GM18951 (cell line): ENCODE results near the gene SMAD6.

Source experiments
- POLR2A ChIP-seq: IDR thresholded peaks from 4 replicates; pipeline ENCODE4 v1.6.1; 2011; ENCODE audit warnings: mild to moderate bottlenecking; ENCODE audit not compliant: insufficient read length, insufficient read depth; ENCODE audit errors: extremely low read depth
- in situ Hi-C: fragments of 300-500 bp; cut with MboI; formaldehyde crosslinking; loops from one replicate; pipeline ENCODE4 v1.12.0; 2022; ENCODE audit warnings: low sequenced_read_pairs, mixed read lengths, inconsistent platforms; ENCODE audit not compliant: unreplicated experiment

The SMAD6 gene

DNA sequence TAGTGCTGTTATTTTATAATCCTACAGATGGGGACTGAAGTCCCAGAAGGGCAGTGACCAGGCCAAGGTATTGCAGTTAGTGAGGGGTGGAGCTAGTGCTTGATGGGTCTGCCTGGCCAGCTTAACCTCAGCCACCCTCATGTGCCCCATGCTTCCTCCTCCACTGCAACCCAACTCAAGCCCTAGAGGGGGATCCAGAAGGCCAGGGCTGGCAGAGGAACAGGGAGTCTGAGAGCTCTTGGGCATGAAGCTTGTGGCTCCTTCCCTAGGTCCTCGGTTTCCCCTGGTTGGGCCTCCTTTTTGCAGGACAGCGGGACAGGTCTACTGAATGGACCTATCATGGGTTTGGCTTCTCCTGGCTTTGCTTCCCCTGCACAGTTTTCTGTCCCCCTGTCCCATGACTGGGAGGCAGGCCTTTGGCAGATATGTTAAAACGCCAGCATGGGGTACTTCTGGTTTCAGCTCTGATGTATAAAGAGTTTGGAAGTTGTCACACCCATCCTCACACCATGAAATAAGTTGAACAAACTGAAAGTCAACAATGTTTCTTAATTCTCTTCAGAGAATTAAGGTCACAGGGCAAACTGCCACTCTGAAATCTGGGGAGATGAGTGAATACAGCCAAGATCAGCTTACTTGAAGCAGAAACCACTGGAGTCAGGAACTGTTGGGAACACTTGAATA is 103.3 kb downstream of the SMAD6 start:
- no peak for TF ChIP-seq POLR2A
- in situ Hi-C loops: no loop called here

DNA sequence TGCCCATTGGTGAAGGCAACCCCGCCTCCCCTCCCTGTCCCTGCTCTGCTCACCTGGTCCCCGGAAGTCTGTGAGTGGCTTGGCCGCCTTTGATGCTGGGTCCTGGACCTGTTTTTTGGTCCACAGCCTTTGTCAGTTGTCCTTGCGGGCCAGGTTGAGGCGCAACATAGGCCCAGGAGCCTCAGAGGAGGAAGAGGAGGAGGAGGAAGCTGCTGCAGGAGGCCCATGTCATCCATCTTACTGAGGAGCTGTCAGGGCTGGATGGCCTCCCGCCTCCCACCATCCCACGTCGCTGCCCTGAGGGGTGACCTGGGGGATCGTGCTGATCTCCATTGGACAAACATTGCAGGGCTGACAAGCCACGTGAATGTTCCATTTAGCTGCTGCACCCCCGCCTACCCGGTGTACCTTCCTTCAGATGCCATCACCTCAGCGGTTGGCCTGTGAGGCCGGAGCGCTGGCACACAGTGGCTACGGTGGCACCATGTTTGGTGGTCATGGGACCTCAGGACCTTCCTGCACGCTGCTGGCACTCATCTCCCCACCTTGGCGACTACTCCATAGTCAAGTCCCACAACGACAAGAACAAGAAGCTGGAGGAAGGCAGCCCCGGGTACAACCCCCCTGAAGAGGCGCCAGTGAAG is 106.3 kb downstream of the SMAD6 start:
- no peak for TF ChIP-seq POLR2A
- in situ Hi-C loops: no loop called here

DNA sequence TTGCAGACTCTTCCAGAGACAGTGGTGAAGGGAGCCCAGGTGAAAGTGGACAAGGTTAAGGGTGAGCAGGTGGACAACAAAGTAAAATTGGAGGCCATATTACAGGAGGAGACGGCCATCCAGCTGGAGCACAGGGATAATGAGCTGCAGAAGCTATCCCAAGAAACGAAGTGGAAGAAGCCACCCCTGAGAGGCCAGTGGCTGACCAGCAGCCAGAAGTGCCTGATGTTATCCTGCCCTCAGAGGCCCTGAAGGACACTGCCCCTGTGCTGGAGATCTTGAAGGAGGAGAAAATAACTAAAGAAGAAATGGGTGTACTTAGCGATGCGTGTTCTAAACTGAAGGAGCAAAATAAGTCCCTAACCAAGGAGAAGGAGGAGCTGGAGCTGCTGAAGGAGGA is 107.6 kb downstream of the SMAD6 start:
- TF ChIP-seq POLR2A: no peak
- in situ Hi-C loops: no loop called here

GRCh38 chr15:66815318-66815717 is 113.3 kb downstream of the SMAD6 start:
- TF ChIP-seq POLR2A: no peak
- in situ Hi-C loops: no loop called here

GRCh38 chr15:66816201-66816600 is 114.2 kb downstream of the SMAD6 start:
- in situ Hi-C loops: no loop called here
- no peak for TF ChIP-seq POLR2A

- in situ Hi-C loops: no loop called here
- TF ChIP-seq POLR2A: no peak
Measured at GRCh38 chr15:66819084-66819483, 117.0 kb downstream of the SMAD6 start.

DNA sequence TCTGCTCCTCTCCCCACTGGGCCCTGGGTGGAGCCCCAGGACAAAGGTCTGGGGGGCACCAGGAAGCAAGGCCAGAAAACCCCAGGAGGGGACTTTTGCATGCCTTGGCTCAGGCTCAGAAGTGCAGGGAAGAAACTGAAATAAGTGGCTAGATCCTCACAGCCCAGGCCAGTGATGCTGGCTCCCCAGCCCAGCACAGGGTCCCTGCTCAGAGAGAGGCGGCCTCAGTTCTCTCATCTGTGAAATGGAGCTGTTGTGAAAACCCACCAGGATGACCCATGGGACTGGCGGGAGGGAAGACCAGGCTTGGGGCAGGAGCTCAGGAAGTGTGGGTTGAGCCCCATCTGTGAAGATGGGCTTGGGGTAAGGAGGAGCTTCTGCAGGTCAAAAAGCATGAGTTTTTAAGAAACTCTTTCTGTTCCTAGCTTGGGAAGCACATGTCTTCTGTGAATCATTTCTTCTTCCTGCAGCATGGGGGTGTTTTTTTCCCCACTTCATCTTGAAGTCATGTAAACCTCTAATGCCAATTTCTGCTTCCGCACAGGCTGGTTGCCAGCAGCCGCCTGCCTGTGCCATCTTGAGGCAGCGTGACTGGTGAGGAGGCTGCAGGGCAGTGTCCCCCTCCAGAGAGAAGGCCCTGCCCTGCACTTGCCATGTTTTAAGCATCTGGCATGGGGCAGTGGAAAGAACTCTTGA is 118.6 kb downstream of the SMAD6 start:
- TF ChIP-seq POLR2A: no peak
- in situ Hi-C loops: no loop called here

DNA sequence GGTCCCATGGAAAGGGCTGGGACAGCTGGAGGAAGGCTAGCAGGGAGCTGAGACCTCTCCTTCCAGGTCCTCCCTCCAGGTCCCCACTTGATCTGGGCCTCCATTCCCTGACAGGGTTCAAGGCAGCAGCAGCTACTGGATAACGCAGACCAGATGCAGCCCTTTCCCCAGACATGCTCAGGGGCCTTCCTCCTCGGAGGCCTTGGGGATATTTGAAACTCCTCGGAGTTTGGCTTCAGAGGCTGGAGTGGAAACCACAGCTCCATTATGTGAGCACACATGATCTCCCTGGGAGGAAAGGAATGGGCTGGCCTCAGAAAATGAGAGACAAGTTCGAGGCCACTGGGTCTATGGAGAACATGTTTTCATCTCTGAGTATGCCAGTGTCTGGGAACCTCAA is 119.3 kb downstream of the SMAD6 start:
- in situ Hi-C loops: no loop called here
- no peak for TF ChIP-seq POLR2A

- TF ChIP-seq POLR2A: no peak
- in situ Hi-C loops: no loop called here
Measured at GRCh38 chr15:66822114-66822513, 120.1 kb downstream of the SMAD6 start.

DNA sequence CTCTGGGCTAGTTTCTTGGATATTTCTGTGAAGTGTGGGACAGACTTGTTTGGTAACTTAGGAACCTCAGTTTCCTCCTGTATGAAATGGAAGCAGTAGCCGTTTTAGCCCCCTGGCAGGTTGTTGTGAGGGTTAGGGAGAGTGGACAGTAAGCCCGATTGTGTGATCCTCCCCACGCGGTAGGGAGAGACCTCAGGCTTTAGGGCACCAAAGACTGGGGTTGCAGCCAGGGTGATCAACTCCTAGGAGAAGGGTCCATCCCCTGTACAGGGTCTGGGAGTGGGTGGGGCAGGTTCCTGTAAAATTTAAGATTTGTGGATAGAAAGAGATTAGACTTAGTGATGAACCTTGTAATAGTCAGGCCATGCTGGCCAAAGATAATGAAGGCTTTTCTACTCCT is 120.5 kb downstream of the SMAD6 start:
- TF ChIP-seq POLR2A: no peak

GRCh38 chr15:66823601-66824000 is 121.6 kb downstream of the SMAD6 start:
- in situ Hi-C loops: no loop called here
- TF ChIP-seq POLR2A: no peak

More for the DNA sequence above, 120.5 kb downstream of the SMAD6 start:
- in situ Hi-C loops: no loop called here

GRCh38 chr15:66824424-66824823 is 122.4 kb downstream of the SMAD6 start:
- in situ Hi-C loops: no loop called here
- TF ChIP-seq POLR2A: no peak

DNA sequence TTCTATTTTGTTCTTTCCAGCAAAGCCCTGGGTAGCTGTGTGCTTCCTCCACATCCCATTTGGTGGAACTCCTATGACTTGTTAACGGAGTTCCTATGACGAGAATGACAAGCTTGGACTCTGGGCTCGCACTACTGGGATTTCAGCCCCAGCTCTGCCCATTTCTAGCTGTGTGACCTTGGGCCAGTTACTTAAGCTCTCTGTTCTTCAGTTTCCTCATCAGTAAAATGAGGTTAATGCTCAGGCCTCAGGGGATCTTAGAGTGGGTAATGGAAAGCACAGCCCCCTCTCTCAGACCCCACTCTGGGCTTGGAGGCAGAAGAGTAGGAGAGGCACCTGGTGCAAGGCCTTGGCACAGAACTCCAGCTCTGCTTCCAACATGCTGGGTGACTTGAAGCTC is 123.1 kb downstream of the SMAD6 start:
- TF ChIP-seq POLR2A: no peak
- in situ Hi-C loops: no loop called here

DNA sequence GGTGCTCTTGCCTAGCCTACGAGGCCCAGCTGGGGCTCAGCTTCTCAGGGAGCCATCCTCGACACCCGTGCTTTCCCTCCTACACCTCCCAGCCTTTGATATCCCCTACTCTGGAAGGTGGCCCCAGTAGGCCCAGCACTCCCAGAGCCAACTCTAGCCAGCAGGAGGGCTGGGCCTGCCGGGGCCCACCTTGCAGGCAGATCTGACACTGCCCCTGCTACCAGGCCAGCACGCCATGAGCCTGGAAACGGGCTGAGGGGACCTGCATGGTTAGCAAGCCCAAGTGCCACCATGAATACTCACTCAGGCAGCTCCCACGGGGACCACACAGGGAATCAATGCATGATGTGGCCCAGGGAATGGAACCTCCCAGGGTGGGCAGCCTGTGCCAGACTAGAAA is 123.7 kb downstream of the SMAD6 start:
- TF ChIP-seq POLR2A: no peak
- in situ Hi-C loops: no loop called here
